K562 (cell line): ENCODE data around the gene GLUD1. TPM values are rescaled to one million over a fixed set of nuclear protein-coding genes. Genes with fewer than 3 reads are reported as not detected.

Source experiments
- ATAC-seq: fragments of 200-7000 bp; cut with Tn5 transposase; 3 replicates; pipeline ENCODE4 v1.9.1; 2020; ENCODE audit warnings: moderate library complexity
- BruUV-seq: library from RNA; stranded (reverse); fragments of 400-500 nt; replicated peaks from 2 replicates; lab custom pipeline; 2021; lab: Mats Ljungman, UMichigan
- CTCF ChIA-PET: fragments of 300-600 bp; formaldehyde crosslinking; extraction: SDS; loops from one replicate; lab custom pipeline; 2021; ENCODE audit warnings: low intra/inter-chr PET ratio; lab: Yijun Ruan, JAX
- POLR2A ChIA-PET: fragments of 300-600, 350-650 bp; sonication (Branson Sonifier 250); formaldehyde crosslinking; extraction: SDS; loops from one replicate; lab custom pipeline; 2021; ENCODE audit warnings: antibody characterized with exemption, inconsistent platforms; lab: Yijun Ruan, JAX
- DNase-seq, 4 experiments: peaks; one replicate each; pipeline versions ENCODE4 v3.0.0 to v3.0.0-alpha.2; 2011 to 2018; ENCODE audit warnings: low spot score in 3 of 4, mixed read lengths in 3 of 4; ENCODE audit errors: extremely low read depth in 1 of 4
- FAIRE-seq: peaks from 2 replicates; lab custom pipeline; 2011; peaks lifted over from hg19 to GRCh38; lab: Jason Lieb, UNC
- H2AFZ ChIP-seq: 2 replicates; pipeline ENCODE4 v1.6.0; 2011; ENCODE audit warnings: low read depth, low read length, control low read depth, inconsistent platforms
- H3K27ac ChIP-seq: fragments of 200-600 bp; 3 replicates; pipeline ENCODE4 v1.8.0; 2011; ENCODE audit warnings: low read depth, mild to moderate bottlenecking, control low read depth, inconsistent platforms, low read length, moderate library complexity, mixed read lengths; ENCODE audit errors: extremely low read depth
- H3K27me3 ChIP-seq, 2 experiments: fragments of 300-600 bp in 1 of 2; 2 replicates in 1 of 2; 3 replicates in 1 of 2; pipeline versions ENCODE4 v1.6.0 to v1.8.0; 2011; ENCODE audit warnings: inconsistent platforms in 2 of 2, low read length in 2 of 2, mild to moderate bottlenecking in 1 of 2, mixed read lengths in 1 of 2, moderate library complexity in 1 of 2; ENCODE audit not compliant: control insufficient read depth in 2 of 2, insufficient read depth in 2 of 2
- H3K36me3 ChIP-seq: fragments of 300-600 bp; 3 replicates; pipeline ENCODE4 v1.8.0; 2011; ENCODE audit warnings: mild to moderate bottlenecking, low read length, inconsistent platforms; ENCODE audit not compliant: control insufficient read depth, insufficient read depth
- H3K4me1 ChIP-seq, 2 experiments: fragments of 200-600 bp in 1 of 2; replicated peaks in 1 of 2; 2 replicates in 1 of 2; 3 replicates in 1 of 2; pipeline versions ENCODE4 v1.5.1 to v1.8.0; 2011; ENCODE audit warnings: inconsistent platforms in 2 of 2, low read length in 2 of 2, mild to moderate bottlenecking in 1 of 2, mixed read lengths in 1 of 2, moderate library complexity in 1 of 2; ENCODE audit not compliant: control insufficient read depth in 2 of 2, insufficient read depth in 2 of 2
- H3K4me2 ChIP-seq: 2 replicates; pipeline ENCODE4 v1.6.1; 2011; ENCODE audit warnings: low read length, control low read depth, inconsistent platforms, mixed read lengths; ENCODE audit not compliant: insufficient read depth
- H3K4me3 ChIP-seq: fragments of 200-600 bp; sonication (generic), shearing (Covaris generic); 2 replicates; pipeline ENCODE4 v1.5.1; 2016; ENCODE audit warnings: control low read depth, inconsistent platforms
- H3K79me2 ChIP-seq: fragments of 200-600 bp; 3 replicates; pipeline ENCODE4 v1.8.0; 2011; ENCODE audit warnings: low read length, inconsistent platforms; ENCODE audit not compliant: control insufficient read depth, insufficient read depth
- H3K9ac ChIP-seq, 2 experiments: 2 replicates each; pipeline versions ENCODE4 v1.6.0 to v1.6.1; 2011; ENCODE audit warnings: low read depth in 2 of 2, low read length in 2 of 2, control low read depth in 1 of 2, inconsistent platforms in 1 of 2, mild to moderate bottlenecking in 1 of 2, mixed read lengths in 1 of 2; ENCODE audit not compliant: insufficient read depth in 1 of 2
- H3K9me1 ChIP-seq: one replicate; pipeline ENCODE4 v1.6.0; 2011; ENCODE audit warnings: inconsistent platforms, mild to moderate bottlenecking, low read length, moderate library complexity; ENCODE audit not compliant: control insufficient read depth, insufficient read depth
- H3K9me3 ChIP-seq: replicated peaks from 2 replicates; pipeline ENCODE4 v1.5.1; 2011; ENCODE audit warnings: low read depth, low read length, inconsistent platforms; ENCODE audit not compliant: control insufficient read depth, insufficient read depth
- H4K20me1 ChIP-seq: replicated peaks from 2 replicates; pipeline ENCODE4 v1.6.1; 2011; ENCODE audit warnings: low read length, inconsistent platforms, mixed read lengths; ENCODE audit not compliant: control insufficient read depth, insufficient read depth
- ARID3A ChIP-seq: IDR thresholded peaks from 2 replicates; pipeline ENCODE4 v1.6.1; 2012; ENCODE audit warnings: low read depth, low read length, improper control_type of control experiment, borderline replicate concordance
- GABPA ChIP-seq: fragments of 200-800 bp; sonication (Bioruptor generic); conservative IDR thresholded peaks from 2 replicates; pipeline ENCODE4 v1.6.1; 2016; ENCODE audit warnings: low read depth, missing genetic modification characterization, missing compliant biosample characterization
- KAT8 ChIP-seq: fragments of 450-650 bp; IDR thresholded peaks from 2 replicates; pipeline ENCODE4 v1.6.1; 2016; ENCODE audit warnings: low read depth, mild to moderate bottlenecking
- MIER1 ChIP-seq: fragments of 450-650 bp; IDR thresholded peaks from 2 replicates; pipeline ENCODE4 v1.6.1; 2016; ENCODE audit warnings: antibody characterized with exemption, mild to moderate bottlenecking, low read depth
- TAF9B ChIP-seq: fragments of 450-650 bp; IDR thresholded peaks from 2 replicates; pipeline ENCODE4 v1.6.1; 2018; ENCODE audit warnings: mild to moderate bottlenecking; ENCODE audit not compliant: partially characterized antibody
- THRA ChIP-seq: fragments of 450-650 bp; IDR thresholded peaks from 2 replicates; pipeline ENCODE4 v1.6.1; 2017; ENCODE audit warnings: mild to moderate bottlenecking, moderate library complexity
- TRIM28 ChIP-seq: fragments of 450-650 bp; IDR thresholded peaks from 2 replicates; pipeline ENCODE4 v1.6.1; 2017
- ZNF24 ChIP-seq: fragments of 450-650 bp; IDR thresholded peaks from 2 replicates; pipeline ENCODE4 v1.6.1; 2016
- ZNF407 ChIP-seq: fragments of 450-650 bp; IDR thresholded peaks from 2 replicates; pipeline ENCODE4 v1.6.1; 2016; ENCODE audit warnings: low read depth
- ZNF551 ChIP-seq: fragments of 250-450 bp; sonication (Bioruptor Pico); IDR thresholded peaks from 2 replicates; pipeline ENCODE4 v1.5.0; 2021; ENCODE audit warnings: mild to moderate bottlenecking, moderate library complexity
- WGBS: fragments of 100-300 bp; shearing (Covaris generic); methylation state at CpG from one replicate; pipeline ENCODE4 v1.1.6; 2016; ENCODE audit warnings: low coverage, mixed read lengths; ENCODE audit not compliant: insufficient coverage; ENCODE audit errors: missing lambda C conversion rate; 5-methylcytosine and 5-hydroxymethylcytosine counted together
- in situ Hi-C: fragments of 300-500 bp; cut with MboI; formaldehyde crosslinking; loops from 4 replicates; pipeline ENCODE4 v1.15.0; 2018; ENCODE audit warnings: inconsistent platforms, mixed read lengths
- intact Hi-C: fragments of 100-400 bp; cut with micrococcal nuclease; formaldehyde crosslinking; loops from 2 replicates; pipeline ENCODE4 v1.14.2; 2022
- polyA plus RNA-seq, 8 experiments: library from polyadenylated mRNA; depleted of rRNA in 4 of 8; stranded (reverse) in 5 of 8; unstranded in 3 of 8; fragments of >200 nt; fragmentation: Nextera tagmentation in 2 of 8; fragmentation: Illumina TruSeq in 1 of 8; extraction: Ambion mirVana in 2 of 8; extraction: Trizol in 1 of 8; gene quantifications; 2 replicates each; pipeline versions ENCODE4 v1.2.1 to v1.2.3, GENCODE V29; 2011 to 2014; ENCODE audit warnings: inconsistent platforms in 1 of 8, missing spikeins in 1 of 8
- total RNA-seq, 7 experiments: library from RNA; depleted of rRNA in 6 of 7; stranded (reverse); fragments of >200 nt in 6 of 7; fragmentation: Illumina TruSeq in 2 of 7; extraction: Trizol in 2 of 7; gene quantifications; 2 replicates each; pipeline versions ENCODE4 v1.2.1 to v1.2.3, GENCODE V29; 2011 to 2021; ENCODE audit warnings: low replicate concordance in 1 of 7

Gene GLUD1
- total and polyA plus RNA-seq, 9 of the 15 experiments (the other 6 are each of a cell fraction or from before 2014, with no cell fraction given), result 21.9 to 92.0 (median 76.3) TPM

GRCh38 chr10:87053577-87054181 lies 41.0 kb downstream of the GLUD1 start (continued):
- TF ChIP-seq THRA (no peak), GABPA (tag) (no peak), TRIM28 (no peak), KAT8 (no peak), ZNF551 (CRISPR knock-in tag) (no peak)
- TF ChIP-seq, all 486 proteins: peak for 0

GRCh38 chr10:87053111-87053510 lies 41.5 kb downstream of the GLUD1 start:
- intact Hi-C loops (no loop called here), in situ Hi-C loops (no loop called here)
- Histone ChIP-seq H3K27ac (no peak overlapping the region), H3K9me3 (no peaks in the 10 kb centered on the region), H3K36me3 (peaks cover 74% of the 10 kb centered on the region; the same call in 2 of the 3 replicates), H3K27me3 (no peaks in the 10 kb centered on the region), H4K20me1 (no peaks in the 10 kb centered on the region), H3K4me2 (no peak overlapping the region), H3K4me1 (no peaks in the 10 kb centered on the region), H3K79me2 (no peaks in the 10 kb centered on the region), H3K4me3 (no peak overlapping the region), H3K9me1 (no peaks in the 10 kb centered on the region), H2AFZ (no peak overlapping the region), H3K9ac (no peak overlapping the region)
- ChIA-PET POLR2A (interaction anchor here (0.7 kb wide), 1 partner anchor 102 kb away, joined by 3 read pairs; no protein-coding TSS in a partner anchor), CTCF (no interaction called here)
- ATAC-seq (no peak), FAIRE-seq (no peak), DNase-seq (no peak)
- BruUV-seq, result no TSS peak
- 91% methylated on average over 3 of the region's 3 CpGs for WGBS
- no peak for TF ChIP-seq ZNF407
- no peak for TF ChIP-seq MIER1
- TF ChIP-seq ZNF24, result no peak
- TF ChIP-seq TAF9B, result no peak
- no peak for TF ChIP-seq ARID3A
